Measurements from ENCODE around the gene CCM2.
"Not testable (repeated sequence)": the region's sequence is repeated elsewhere in the genome, so short reads cannot be mapped to it uniquely, and the experiment has no call there.

The CCM2 gene

GRCh38 chr7:45001826-45002225 lies 1.8 kb downstream of the CCM2 start:
- DNase-seq (ENCODE audit: low read depth): no peak

GRCh38 chr7:45003789-45004188 lies 3.8 kb downstream of the CCM2 start:
- DNase-seq (ENCODE audit: low read depth): no peak

GRCh38 chr7:45007106-45007505 lies 7.1 kb downstream of the CCM2 start:
- no peak for DNase-seq (ENCODE audit: low read depth)

GRCh38 chr7:45007571-45008328 lies 7.7 kb downstream of the CCM2 start:
- no peak for DNase-seq (ENCODE audit: low read depth)

GRCh38 chr7:45013465-45013967 lies 13.5 kb downstream of the CCM2 start:
- DNase-seq (ENCODE audit: low read depth): peak; percentile 23

GRCh38 chr7:45015313-45015712 lies 15.3 kb downstream of the CCM2 start:
- no peak for DNase-seq (ENCODE audit: low read depth)

GRCh38 chr7:45017253-45017652 lies 17.3 kb downstream of the CCM2 start:
- DNase-seq (ENCODE audit: low read depth): no peak

GRCh38 chr7:45020915-45021314 lies 20.9 kb downstream of the CCM2 start:
- DNase-seq (ENCODE audit: low read depth): no peak

- DNase-seq (ENCODE audit: low read depth): peak; percentile 42
Observed at GRCh38 chr7:45021604-45022296, 21.7 kb downstream of the CCM2 start.

- DNase-seq (ENCODE audit: low read depth): no peak
Observed at GRCh38 chr7:45024126-45024744, 24.2 kb downstream of the CCM2 start.

GRCh38 chr7:45025473-45025872 lies 25.5 kb downstream of the CCM2 start:
- not testable (repeated sequence) for DNase-seq (ENCODE audit: low read depth)

- no peak for DNase-seq (ENCODE audit: low read depth)
Observed at GRCh38 chr7:45026013-45026412, 26.0 kb downstream of the CCM2 start.

GRCh38 chr7:45026984-45027773 lies 27.2 kb downstream of the CCM2 start:
- DNase-seq (ENCODE audit: low read depth): peak; percentile 3

- DNase-seq (ENCODE audit: low read depth): no peak
Observed at GRCh38 chr7:45027774-45028114, 27.7 kb downstream of the CCM2 start.

- no peak for DNase-seq (ENCODE audit: low read depth)
Observed at GRCh38 chr7:45028138-45028919, 28.3 kb downstream of the CCM2 start.

GRCh38 chr7:45028920-45029344 lies 28.9 kb downstream of the CCM2 start:
- DNase-seq (ENCODE audit: low read depth): no peak

- DNase-seq (ENCODE audit: low read depth): no peak
Observed at GRCh38 chr7:45031829-45032228, 31.8 kb downstream of the CCM2 start.

GRCh38 chr7:45032421-45032820 lies 32.4 kb downstream of the CCM2 start:
- DNase-seq (ENCODE audit: low read depth): no peak

- DNase-seq (ENCODE audit: low read depth): no peak
Observed at GRCh38 chr7:45033261-45033930, 33.4 kb downstream of the CCM2 start.

GRCh38 chr7:45033931-45034290 lies 33.9 kb downstream of the CCM2 start:
- no peak for DNase-seq (ENCODE audit: low read depth)

GRCh38 chr7:45034710-45035109 lies 34.7 kb downstream of the CCM2 start:
- not testable (repeated sequence) for DNase-seq (ENCODE audit: low read depth)

Measured in amniotic epithelial cell (primary cell).